ENCODE measurements around the gene A3GALT2.

Gene A3GALT2

DNA sequence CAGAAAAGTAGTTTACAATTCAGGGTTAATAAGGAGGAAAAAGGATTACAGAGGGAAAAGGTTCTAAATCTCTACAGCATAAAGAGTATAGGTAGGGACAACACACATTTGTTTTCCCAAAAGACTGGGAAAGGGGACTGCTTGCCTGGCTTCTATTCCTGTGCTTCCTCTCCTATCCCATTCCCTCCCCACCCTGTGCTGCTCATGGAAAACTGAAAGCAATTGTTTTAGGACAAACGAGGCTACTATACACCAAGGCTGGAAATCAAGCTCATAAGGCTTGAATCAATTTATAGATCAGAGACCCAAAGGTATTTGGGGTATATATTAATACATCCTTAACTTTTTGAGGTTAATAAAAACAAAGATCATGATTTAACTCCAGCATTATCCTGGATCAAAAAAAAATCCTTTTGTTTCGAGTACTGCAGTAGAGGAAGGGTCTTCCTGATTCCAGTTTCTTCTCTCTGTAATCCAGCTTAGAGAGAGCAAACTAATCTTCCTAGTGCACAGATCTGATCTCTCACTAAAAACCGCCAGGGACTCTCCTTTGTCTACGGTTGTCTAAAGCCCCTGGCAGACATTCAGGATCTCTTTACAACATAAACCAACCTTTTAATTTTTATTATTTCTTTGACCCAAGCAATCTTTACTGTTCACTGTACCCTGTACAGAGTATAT is 37.4 kb upstream of the A3GALT2 start:
- TF ChIP-seq, protein P1, sequence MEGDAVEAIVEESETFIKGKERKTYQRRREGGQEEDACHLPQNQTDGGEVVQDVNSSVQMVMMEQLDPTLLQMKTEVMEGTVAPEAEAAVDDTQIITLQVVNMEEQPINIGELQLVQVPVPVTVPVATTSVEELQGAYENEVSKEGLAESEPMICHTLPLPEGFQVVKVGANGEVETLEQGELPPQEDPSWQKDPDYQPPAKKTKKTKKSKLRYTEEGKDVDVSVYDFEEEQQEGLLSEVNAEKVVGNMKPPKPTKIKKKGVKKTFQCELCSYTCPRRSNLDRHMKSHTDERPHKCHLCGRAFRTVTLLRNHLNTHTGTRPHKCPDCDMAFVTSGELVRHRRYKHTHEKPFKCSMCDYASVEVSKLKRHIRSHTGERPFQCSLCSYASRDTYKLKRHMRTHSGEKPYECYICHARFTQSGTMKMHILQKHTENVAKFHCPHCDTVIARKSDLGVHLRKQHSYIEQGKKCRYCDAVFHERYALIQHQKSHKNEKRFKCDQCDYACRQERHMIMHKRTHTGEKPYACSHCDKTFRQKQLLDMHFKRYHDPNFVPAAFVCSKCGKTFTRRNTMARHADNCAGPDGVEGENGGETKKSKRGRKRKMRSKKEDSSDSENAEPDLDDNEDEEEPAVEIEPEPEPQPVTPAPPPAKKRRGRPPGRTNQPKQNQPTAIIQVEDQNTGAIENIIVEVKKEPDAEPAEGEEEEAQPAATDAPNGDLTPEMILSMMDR (IDR thresholded peaks at IDR 0.05; ENCODE audit: unreplicated experiment in 3 of 3) = no peak
- no peaks in the 10 kb centered on the region for H3K9me3 Mint-ChIP-seq
- H3K4me1 Mint-ChIP-seq = peaks cover 52% of the 10 kb centered on the region
- peaks cover 34% of the 10 kb centered on the region for H3K36me3 Mint-ChIP-seq (ENCODE audit: low read depth)
- peak overlapping the region; percentile 34 to 80 (median 66) for H3K27ac Mint-ChIP-seq
- H3K27me3 Mint-ChIP-seq (ENCODE audit: low read depth) = no peaks in the 10 kb centered on the region
- no peak overlapping the region for H3K4me3 Mint-ChIP-seq

DNA sequence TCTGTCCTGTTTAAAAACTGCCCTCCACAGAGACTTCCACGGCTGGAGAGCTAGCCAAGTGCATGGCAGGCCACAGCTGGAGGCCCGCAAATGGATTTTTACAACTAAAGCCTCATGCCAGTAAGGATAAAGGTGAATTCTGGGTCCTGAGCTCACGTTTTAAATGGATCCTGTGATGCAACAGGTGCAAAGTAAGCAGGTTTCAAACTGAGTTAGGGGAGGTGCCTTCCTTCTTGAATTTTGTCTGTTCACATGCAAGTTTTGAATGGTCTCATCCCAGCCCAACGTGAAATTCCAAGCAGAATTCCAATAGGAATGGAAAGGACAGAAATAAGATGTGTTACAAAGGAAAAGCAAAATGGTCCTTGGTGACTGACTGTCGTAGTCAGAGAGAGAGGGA is 36.2 kb upstream of the A3GALT2 start:
- Mint-ChIP-seq H3K9me3 (no peaks in the 10 kb centered on the region), H3K36me3 (ENCODE audit: low read depth) (peaks cover 37% of the 10 kb centered on the region), H3K4me3 (no peak overlapping the region), H3K4me1 (peaks cover 45% of the 10 kb centered on the region), H3K27me3 (ENCODE audit: low read depth) (no peaks in the 10 kb centered on the region), H3K27ac (peak overlapping the region in 2 of 3 experiments; percentile 16 to 66)
- TF ChIP-seq, protein P1 (IDR thresholded peaks at IDR 0.05; ENCODE audit: unreplicated experiment in 3 of 3) = no peak

DNA sequence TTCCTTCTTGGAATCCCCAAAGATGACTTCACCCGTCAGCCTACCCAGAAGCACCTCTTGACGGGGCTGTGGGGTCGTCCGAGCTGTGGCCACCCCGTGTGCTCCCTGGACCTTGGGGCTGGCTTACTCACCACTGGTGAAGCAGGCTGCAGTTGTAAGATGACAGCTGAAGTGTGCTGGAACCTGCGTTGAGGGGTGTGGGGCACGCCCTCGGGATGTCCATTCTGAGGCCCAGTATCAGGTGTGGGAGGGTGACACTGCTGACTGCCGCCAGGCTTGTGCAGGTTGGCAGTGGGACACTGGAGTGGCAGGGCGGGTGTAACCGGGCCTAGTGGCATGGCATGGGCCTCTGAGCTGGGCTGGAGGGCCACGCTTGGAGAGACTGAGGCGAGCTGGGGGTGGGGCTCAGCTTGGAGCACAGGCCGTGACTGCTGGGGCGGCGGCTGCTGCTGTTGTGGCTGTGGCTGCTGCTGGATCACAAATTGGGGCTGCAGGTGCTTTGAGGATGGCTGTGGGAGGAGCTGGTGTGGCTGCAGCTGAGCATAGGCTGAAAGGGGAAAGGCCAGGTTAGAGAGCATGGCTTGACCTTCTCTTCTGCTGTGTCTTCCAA is 33.9 kb upstream of the A3GALT2 start:
- H3K9me3 Mint-ChIP-seq = no peaks in the 10 kb centered on the region
- H3K27me3 Mint-ChIP-seq (ENCODE audit: low read depth) = no peaks in the 10 kb centered on the region
- TF ChIP-seq, protein P1 (IDR thresholded peaks at IDR 0.05; ENCODE audit: unreplicated experiment in 3 of 3) = no peak
- H3K27ac Mint-ChIP-seq = peak overlapping the region in 1 of 3 experiments; percentile 32
- peaks cover 36% of the 10 kb centered on the region for H3K36me3 Mint-ChIP-seq (ENCODE audit: low read depth)
- H3K4me1 Mint-ChIP-seq = peaks cover 43% of the 10 kb centered on the region
- no peak overlapping the region for H3K4me3 Mint-ChIP-seq

DNA sequence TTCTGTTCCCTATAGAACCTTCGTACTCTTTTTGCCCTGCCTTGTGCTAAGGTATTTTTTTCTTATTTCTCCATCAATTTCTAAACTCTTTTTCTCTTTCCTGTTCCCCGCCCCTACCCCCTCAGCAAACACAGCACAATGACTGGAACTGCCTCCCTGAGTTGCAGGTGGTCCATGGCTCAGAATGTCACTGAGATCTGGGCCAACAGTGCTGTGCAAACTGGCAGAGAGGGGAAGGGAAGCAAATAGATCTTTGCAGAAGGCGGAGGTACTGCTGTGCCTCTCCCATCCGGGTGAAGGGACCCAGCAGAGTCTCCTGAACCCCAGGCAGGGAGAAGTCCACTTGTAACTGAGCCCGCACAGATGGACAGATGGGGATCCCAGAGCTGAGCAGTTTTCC is 32.6 kb upstream of the A3GALT2 start:
- TF ChIP-seq, protein P1 (IDR thresholded peaks at IDR 0.05; ENCODE audit: unreplicated experiment in 3 of 3) = no peak
- Mint-ChIP-seq H3K9me3 (no peaks in the 10 kb centered on the region), H3K27ac (peak overlapping the region; percentile 7 to 27 (median 9)), H3K4me3 (peak overlapping the region in 1 of 3 experiments; percentile 36), H3K27me3 (ENCODE audit: low read depth) (no peaks in the 10 kb centered on the region), H3K36me3 (ENCODE audit: low read depth) (peaks cover 29% of the 10 kb centered on the region), H3K4me1 (peaks cover 34% of the 10 kb centered on the region)

DNA sequence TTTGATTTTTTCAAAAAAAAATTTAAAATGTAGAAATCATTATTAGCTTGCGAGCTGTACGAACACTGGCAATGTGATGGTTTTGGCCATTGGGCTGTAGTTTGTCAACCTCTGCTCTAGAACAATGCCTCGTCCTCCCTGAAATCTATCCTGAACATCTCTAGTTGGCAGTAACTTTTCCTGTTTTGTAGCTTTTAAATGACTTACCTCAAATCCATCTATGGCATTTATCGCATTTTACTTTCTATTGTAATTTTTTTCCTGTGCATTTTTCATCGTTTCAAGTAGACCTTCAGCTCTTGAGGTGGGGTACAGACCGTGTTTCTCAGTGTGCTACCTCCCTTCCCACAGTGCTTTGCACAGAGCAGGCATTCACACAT is 30.4 kb upstream of the A3GALT2 start:
- TF ChIP-seq, protein P1 (IDR thresholded peaks at IDR 0.05; ENCODE audit: unreplicated experiment in 3 of 3) = no peak
- peaks cover 19% of the 10 kb centered on the region for H3K36me3 Mint-ChIP-seq (ENCODE audit: low read depth)
- H3K4me3 Mint-ChIP-seq = peak overlapping the region; percentile 57 to 82 (median 75)
- H3K4me1 Mint-ChIP-seq = peaks cover 42% of the 10 kb centered on the region
- H3K9me3 Mint-ChIP-seq = no peaks in the 10 kb centered on the region
- H3K27ac Mint-ChIP-seq = peak overlapping the region; percentile 63 to 90 (median 64)
- no peaks in the 10 kb centered on the region for H3K27me3 Mint-ChIP-seq (ENCODE audit: low read depth)

Measured in nephron (organoid).